ENCODE data around the gene ANKHD1. TPM values are rescaled to one million over a fixed set of nuclear protein-coding genes. Genes with fewer than 3 reads are reported as not detected.

Gene ANKHD1
- total and polyA plus RNA-seq, 8 donors, result 56.0 to 77.7 (median 64.0) TPM

GRCh38 chr5:140357726-140358093 lies 43.9 kb upstream of the ANKHD1 start:
- no peaks in the 10 kb centered on the region for H3K9me3 ChIP-seq
- ATAC-seq (peak; percentile 92 to 98 (median 96)), FAIRE-seq (no peak), DNase-seq (peak; percentile 70 to 93 (median 84))
- peak overlapping the region in 1 of 4 donors; percentile 14 for H3K4me3 ChIP-seq
- no peaks in the 10 kb centered on the region for H3K4me1 ChIP-seq
- no peaks in the 10 kb centered on the region for H3K27me3 ChIP-seq
- 0 to 1% methylated on average over 18 of the region's 18 CpGs for WGBS, 2 donors
- TF ChIP-seq, protein P1, sequence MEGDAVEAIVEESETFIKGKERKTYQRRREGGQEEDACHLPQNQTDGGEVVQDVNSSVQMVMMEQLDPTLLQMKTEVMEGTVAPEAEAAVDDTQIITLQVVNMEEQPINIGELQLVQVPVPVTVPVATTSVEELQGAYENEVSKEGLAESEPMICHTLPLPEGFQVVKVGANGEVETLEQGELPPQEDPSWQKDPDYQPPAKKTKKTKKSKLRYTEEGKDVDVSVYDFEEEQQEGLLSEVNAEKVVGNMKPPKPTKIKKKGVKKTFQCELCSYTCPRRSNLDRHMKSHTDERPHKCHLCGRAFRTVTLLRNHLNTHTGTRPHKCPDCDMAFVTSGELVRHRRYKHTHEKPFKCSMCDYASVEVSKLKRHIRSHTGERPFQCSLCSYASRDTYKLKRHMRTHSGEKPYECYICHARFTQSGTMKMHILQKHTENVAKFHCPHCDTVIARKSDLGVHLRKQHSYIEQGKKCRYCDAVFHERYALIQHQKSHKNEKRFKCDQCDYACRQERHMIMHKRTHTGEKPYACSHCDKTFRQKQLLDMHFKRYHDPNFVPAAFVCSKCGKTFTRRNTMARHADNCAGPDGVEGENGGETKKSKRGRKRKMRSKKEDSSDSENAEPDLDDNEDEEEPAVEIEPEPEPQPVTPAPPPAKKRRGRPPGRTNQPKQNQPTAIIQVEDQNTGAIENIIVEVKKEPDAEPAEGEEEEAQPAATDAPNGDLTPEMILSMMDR (IDR thresholded peaks at IDR 0.05), result peak; percentile 61 to 85 (median 80)
- no peak overlapping the region for H3K27ac ChIP-seq
- H3K36me3 ChIP-seq, result no peaks in the 10 kb centered on the region
- intact Hi-C loops (cut with DNase I), result no loop called here

- intact Hi-C loops (cut with DNase I), result no loop called here
- TF ChIP-seq, protein P1 (IDR thresholded peaks at IDR 0.05), result no peak
- H3K27ac ChIP-seq, result no peak overlapping the region
- H3K4me1 ChIP-seq, result no peaks in the 10 kb centered on the region
- DNase-seq (no peak), ATAC-seq (no peak), FAIRE-seq (no peak)
- H3K36me3 ChIP-seq, result no peaks in the 10 kb centered on the region
- 68 to 80% methylated on average over 4 of the region's 4 CpGs for WGBS, 2 donors
- no peaks in the 10 kb centered on the region for H3K9me3 ChIP-seq
- no peaks in the 10 kb centered on the region for H3K27me3 ChIP-seq
- no peak overlapping the region for H3K4me3 ChIP-seq
Observed at GRCh38 chr5:140358738-140359310, 42.8 kb upstream of the ANKHD1 start.

GRCh38 chr5:140360101-140360500 lies 41.5 kb upstream of the ANKHD1 start, which contains the start of gene SLC4A9:
Gene SLC4A9 (plus strand): TSS chr5:140360194. CDS start chr5:140360237, 43 bp downstream.
- H3K4me3 ChIP-seq, result no peak within 1 kb of the TSS
- H3K36me3 ChIP-seq, result no peaks in the 10 kb centered on the region
- no peaks in the 10 kb centered on the region for H3K4me1 ChIP-seq
- 80 to 86% methylated on average over 2 of the region's 2 CpGs for WGBS, 2 donors
- H3K27ac ChIP-seq, result no peak within 1 kb of the TSS
- TF ChIP-seq, protein P1 (IDR thresholded peaks at IDR 0.05), result no peak
- H3K27me3 ChIP-seq, result no peaks in the 10 kb centered on the region
- DNase-seq (no peak), ATAC-seq (no peak), FAIRE-seq (no peak)
- no peaks in the 10 kb centered on the region for H3K9me3 ChIP-seq
- intact Hi-C loops (cut with DNase I), result loop anchor here (10.0 kb wide), 3 partner anchors 125 to 355 kb away; partner anchors contain the start of genes CD14 (in 1 of the 3) and TMCO6 (in 1 of the 3)

DNA sequence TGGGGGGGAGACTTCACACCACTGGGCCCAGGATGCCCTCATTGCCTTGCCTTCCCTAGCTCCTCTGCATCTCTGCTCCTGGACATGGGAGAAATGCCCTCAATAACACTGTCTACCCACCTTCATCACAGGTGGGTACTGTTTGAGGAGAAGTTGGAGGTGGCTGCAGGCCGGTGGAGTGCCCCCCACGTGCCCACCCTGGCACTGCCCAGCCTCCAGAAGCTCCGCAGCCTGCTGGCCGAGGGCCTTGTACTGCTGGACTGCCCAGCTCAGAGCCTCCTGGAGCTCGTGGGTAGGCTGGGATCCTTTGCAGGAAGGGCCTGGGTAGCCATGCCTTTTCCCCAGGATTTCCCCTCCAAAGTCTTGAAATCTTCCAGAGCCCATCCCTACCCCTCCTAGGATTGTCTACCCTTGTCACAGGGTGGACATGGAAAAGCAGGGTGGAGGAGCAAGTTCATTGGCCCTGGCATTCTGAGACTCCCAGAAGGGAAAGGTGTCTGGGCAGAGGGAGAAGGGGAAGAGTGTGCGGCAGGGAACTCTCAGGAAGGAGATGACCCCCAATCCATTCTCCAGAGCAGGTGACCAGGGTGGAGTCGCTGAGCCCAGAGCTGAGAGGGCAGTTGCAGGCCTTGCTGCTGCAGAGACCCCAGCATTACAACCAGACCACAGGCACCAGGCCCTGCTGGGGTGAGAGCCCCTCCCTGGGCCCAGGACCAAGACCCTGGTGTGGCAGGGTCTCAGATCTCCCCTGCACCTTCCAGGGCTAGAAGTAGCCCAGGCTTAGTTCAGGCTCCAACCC lies 40.8 kb upstream of the ANKHD1 start:
- FAIRE-seq (no peak), DNase-seq (no peak), ATAC-seq (no peak)
- Histone ChIP-seq H3K9me3 (no peaks in the 10 kb centered on the region), H3K4me1 (no peaks in the 10 kb centered on the region), H3K4me3 (no peak overlapping the region), H3K36me3 (no peaks in the 10 kb centered on the region), H3K27ac (no peak overlapping the region), H3K27me3 (no peaks in the 10 kb centered on the region)
- intact Hi-C loops (cut with DNase I), result loop anchor here (10.0 kb wide), 3 partner anchors 126 to 354 kb away; partner anchors contain the start of genes CD14 (in 1 of the 3) and TMCO6 (in 1 of the 3)
- WGBS, 2 donors, result 62 to 70% methylated on average over 7 of the region's 7 CpGs
- TF ChIP-seq, protein P1 (IDR thresholded peaks at IDR 0.05), result no peak

All from pancreas (tissue), 10 donors.